Esophagus squamous epithelium (tissue), 5 donors: ENCODE data around the gene KIF26B. TPM values are rescaled to one million over a fixed set of nuclear protein-coding genes. Genes with fewer than 3 reads are reported as not detected.

Experiments
- DNase-seq: peaks from one replicate; lab custom pipeline; 2025; lab: John Stamatoyannopoulos, UW
- H3K27ac ChIP-seq, 4 donors: fragments of 200-600 bp; sonication (generic); one replicate each; pipeline ENCODE4 v1.5.1; 2016 to 2019; ENCODE audit warnings: mild to moderate bottlenecking in 1 of 4
- H3K27me3 ChIP-seq, 4 donors: fragments of 200-600 bp; sonication (generic); 1 replicate in 3 of 4; 2 replicates in 1 of 4; pipeline versions ENCODE4 v1.5.1 to v1.6.0; 2017 to 2021; ENCODE audit warnings: antibody characterized with exemption in 1 of 4
- H3K36me3 ChIP-seq, 3 donors: fragments of 200-600 bp; sonication (generic); one replicate each; pipeline ENCODE4 v1.5.1; 2016 to 2019
- H3K4me1 ChIP-seq, 3 donors: fragments of 200-600 bp; sonication (generic); one replicate each; pipeline ENCODE4 v1.5.1; 2017 to 2019
- H3K4me3 ChIP-seq, 4 donors: fragments of 200-600 bp; sonication (generic); 1 replicate in 3 of 4; 2 replicates in 1 of 4; pipeline ENCODE4 v1.5.1; 2016 to 2019; ENCODE audit warnings: mild to moderate bottlenecking in 2 of 4, moderate library complexity in 1 of 4
- H3K9me3 ChIP-seq, 3 donors: fragments of 200-600 bp; sonication (generic); one replicate each; pipeline ENCODE4 v1.5.1; 2016 to 2019
- POLR2A ChIP-seq, 4 donors: fragments of 450-650 bp; IDR thresholded peaks; one replicate each; pipeline ENCODE4 v1.6.1; 2017; ENCODE audit warnings: antibody characterized with exemption in 4 of 4, mild to moderate bottlenecking in 4 of 4, moderate library complexity in 3 of 4
- WGBS, 2 donors: methylation state at CpG; one replicate each; pipeline ENCODE4 v1.1.5; 2018; 5-methylcytosine and 5-hydroxymethylcytosine counted together
- intact Hi-C: fragments of 100-400 bp; cut with DNase I; formaldehyde crosslinking; loops from one replicate; pipeline ENCODE4 v1.15.0; 2022
- total RNA-seq, 4 donors: library from RNA; depleted of rRNA; stranded (reverse); fragments of >200 nt; gene quantifications; one replicate each; pipeline ENCODE4 v1.1.0, GENCODE V29; 2016
- TF ChIP-seq, protein P1 (sequence below), 6 experiments: fragments of 450-650 bp in 4 of 6; fragments of 200-600 bp in 2 of 6; sonication (generic) in 2 of 6; IDR thresholded peaks; one replicate each; pipeline ENCODE4 v1.5.1; 2016 to 2019; ENCODE audit warnings: antibody characterized with exemption in 6 of 6, mild to moderate bottlenecking in 4 of 6, moderate library complexity in 4 of 6
- donor health status: DM: yes; HTN: yes; CAD: no.

The KIF26B gene
- total RNA-seq, 4 donors from 2014 or later: 0.23 to 2.7 (median 1.0) TPM

DNA sequence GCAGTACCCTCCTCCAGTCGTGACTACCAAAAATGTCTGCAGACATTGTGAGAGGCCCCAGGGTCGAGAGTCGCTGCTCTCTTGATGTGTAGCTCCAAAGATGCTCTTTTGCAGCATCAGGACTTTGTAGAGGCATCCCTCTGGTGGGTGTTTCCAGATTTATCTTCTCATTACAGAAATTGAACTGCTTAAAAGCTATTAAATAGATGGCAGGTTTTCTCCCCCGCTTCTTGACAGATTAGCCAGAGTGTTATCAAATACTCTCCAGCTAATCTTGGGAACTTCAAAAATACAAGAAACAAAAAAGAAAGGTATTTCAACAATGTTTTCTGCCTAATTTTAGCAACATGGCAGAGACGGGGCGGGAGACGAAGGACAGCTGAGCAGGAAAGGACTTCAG is 265.2 kb downstream of the KIF26B start:
- Histone ChIP-seq H3K4me1 (no peaks in the 10 kb centered on the region), H3K9me3 (no peaks in the 10 kb centered on the region), H3K4me3 (no peak overlapping the region), H3K27me3 (peaks cover 0 to 9% (median 0%) of the 10 kb centered on the region in 4 donors), H3K27ac (no peak overlapping the region), H3K36me3 (no peaks in the 10 kb centered on the region)
- DNase-seq: no peak
- intact Hi-C loops: no loop called here
- no peak for TF ChIP-seq POLR2A (IDR thresholded peaks at IDR 0.05)
- TF ChIP-seq, protein P1, sequence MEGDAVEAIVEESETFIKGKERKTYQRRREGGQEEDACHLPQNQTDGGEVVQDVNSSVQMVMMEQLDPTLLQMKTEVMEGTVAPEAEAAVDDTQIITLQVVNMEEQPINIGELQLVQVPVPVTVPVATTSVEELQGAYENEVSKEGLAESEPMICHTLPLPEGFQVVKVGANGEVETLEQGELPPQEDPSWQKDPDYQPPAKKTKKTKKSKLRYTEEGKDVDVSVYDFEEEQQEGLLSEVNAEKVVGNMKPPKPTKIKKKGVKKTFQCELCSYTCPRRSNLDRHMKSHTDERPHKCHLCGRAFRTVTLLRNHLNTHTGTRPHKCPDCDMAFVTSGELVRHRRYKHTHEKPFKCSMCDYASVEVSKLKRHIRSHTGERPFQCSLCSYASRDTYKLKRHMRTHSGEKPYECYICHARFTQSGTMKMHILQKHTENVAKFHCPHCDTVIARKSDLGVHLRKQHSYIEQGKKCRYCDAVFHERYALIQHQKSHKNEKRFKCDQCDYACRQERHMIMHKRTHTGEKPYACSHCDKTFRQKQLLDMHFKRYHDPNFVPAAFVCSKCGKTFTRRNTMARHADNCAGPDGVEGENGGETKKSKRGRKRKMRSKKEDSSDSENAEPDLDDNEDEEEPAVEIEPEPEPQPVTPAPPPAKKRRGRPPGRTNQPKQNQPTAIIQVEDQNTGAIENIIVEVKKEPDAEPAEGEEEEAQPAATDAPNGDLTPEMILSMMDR (IDR thresholded peaks at IDR 0.05): no peak
- WGBS, 2 donors: 68 to 77% methylated on average over 7 of the region's 7 CpGs

DNA sequence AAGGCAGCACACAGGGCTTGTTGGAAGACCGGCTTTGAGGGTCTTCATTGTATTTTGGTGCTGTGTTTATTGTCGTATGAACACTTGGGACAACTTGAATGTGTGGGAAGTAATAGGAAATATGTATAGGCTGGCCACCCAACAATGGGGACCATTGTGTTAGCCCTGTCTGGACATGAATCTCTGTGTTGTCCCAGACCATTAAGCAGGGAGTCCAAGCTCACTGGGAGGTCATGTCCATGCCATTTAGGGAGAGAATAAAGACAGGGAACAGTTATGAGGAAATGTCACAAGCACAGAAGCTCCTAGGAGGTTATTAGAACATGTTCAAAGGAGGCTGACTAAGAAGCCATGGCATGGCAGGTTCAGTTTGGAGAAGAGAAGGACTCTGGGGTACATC is 266.1 kb downstream of the KIF26B start:
- WGBS, 2 donors: 90 to 94% methylated on average over 2 of the region's 2 CpGs

DNA sequence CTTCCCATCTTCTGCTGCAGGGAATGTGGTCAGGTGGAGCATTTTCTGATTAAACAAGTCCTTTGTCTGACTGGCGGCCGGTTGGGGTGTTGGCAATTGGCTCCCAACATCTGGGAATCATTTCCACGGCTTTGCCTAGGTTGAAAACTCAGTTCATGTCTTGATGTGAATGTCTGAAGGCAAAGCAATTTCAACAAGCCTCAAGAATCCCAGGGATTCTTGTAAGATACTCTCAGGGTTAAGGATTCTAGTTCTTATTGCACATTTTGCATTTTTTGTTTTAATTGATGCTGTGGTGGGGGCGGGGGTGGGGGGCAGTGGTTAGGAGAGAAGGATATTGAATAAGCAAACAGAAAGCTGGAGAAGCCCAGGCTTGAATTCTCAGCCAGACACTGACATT is 273.9 kb downstream of the KIF26B start:
- no peak for DNase-seq
- no peak overlapping the region for H3K4me3 ChIP-seq
- H3K27ac ChIP-seq: no peak overlapping the region
- H3K36me3 ChIP-seq: no peaks in the 10 kb centered on the region
- no peaks in the 10 kb centered on the region for H3K4me1 ChIP-seq
- no peaks in the 10 kb centered on the region for H3K27me3 ChIP-seq
- H3K9me3 ChIP-seq: no peaks in the 10 kb centered on the region
- intact Hi-C loops: no loop called here
- no peak for TF ChIP-seq POLR2A (IDR thresholded peaks at IDR 0.05)
- TF ChIP-seq, protein P1 (IDR thresholded peaks at IDR 0.05): no peak
- 38 to 62% methylated on average over 4 of the region's 4 CpGs for WGBS, 2 donors

More for the DNA sequence above, 266.1 kb downstream of the KIF26B start:
- no peak overlapping the region for H3K4me3 ChIP-seq
- no peak for DNase-seq
- H3K9me3 ChIP-seq: no peaks in the 10 kb centered on the region
- peaks cover 0 to 9% (median 0%) of the 10 kb centered on the region in 4 donors for H3K27me3 ChIP-seq
- H3K27ac ChIP-seq: no peak overlapping the region
- TF ChIP-seq, protein P1 (IDR thresholded peaks at IDR 0.05): no peak
- no peak for TF ChIP-seq POLR2A (IDR thresholded peaks at IDR 0.05)
- H3K4me1 ChIP-seq: no peaks in the 10 kb centered on the region
- H3K36me3 ChIP-seq: no peaks in the 10 kb centered on the region
- intact Hi-C loops: no loop called here

DNA sequence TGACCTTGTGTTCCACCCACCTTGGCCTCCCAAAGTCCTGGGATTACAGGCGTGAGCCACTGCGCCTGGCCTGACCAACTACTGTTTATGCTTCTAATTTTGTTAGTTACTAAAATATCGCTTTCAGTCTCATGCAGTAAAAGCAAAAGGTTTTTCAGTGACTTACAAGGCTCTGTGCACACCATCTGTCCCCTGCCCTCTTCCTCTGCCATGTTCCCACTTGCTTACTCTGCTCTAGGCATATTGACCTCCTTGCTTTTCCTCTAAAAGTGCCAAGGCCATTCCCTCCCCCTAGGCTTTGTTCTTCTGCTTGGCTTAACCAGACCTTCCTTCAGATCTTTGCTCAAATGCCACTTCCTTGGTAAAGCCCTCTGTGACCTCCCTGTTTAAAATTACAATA is 276.9 kb downstream of the KIF26B start:
- TF ChIP-seq, protein P1 (IDR thresholded peaks at IDR 0.05): no peak
- intact Hi-C loops: no loop called here
- H3K4me1 ChIP-seq: no peaks in the 10 kb centered on the region
- 84 to 89% methylated on average over 3 of the region's 3 CpGs for WGBS, 2 donors
- DNase-seq: no peak
- no peak overlapping the region for H3K4me3 ChIP-seq
- no peaks in the 10 kb centered on the region for H3K27me3 ChIP-seq
- H3K9me3 ChIP-seq: no peaks in the 10 kb centered on the region
- no peaks in the 10 kb centered on the region for H3K36me3 ChIP-seq
- H3K27ac ChIP-seq: no peak overlapping the region

DNA sequence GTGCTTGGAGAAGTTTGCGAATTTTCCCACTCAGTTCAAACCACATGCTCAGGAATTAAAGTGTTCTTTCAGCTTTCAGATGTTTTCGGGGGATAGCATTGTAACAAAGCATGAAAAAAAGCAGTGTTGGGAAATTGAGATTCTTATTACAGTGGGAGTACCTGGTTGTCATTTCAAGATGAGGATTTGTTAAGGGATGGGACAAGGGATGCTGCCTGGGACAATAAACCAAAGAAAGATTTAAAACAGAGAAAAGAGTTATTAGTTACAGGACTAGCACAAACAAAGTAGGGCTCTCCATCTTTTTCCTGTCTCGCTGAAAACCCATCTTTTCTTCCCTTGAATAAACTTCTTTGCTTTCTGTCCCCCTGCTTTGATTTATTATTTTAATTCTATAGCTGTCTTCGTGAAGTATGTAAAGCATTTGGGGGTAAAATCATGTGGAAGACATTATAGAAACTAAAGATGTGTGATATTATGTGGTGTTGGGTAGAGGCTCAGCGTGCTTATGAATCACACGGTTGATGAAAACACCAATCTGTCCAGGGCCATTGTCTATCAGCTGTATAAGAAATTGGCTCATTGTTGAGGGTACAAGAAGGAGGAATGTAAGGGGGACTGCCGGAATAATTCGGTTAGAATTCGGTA is 277.6 kb downstream of the KIF26B start:
- no peaks in the 10 kb centered on the region for H3K9me3 ChIP-seq
- H3K4me1 ChIP-seq: no peaks in the 10 kb centered on the region
- no peak overlapping the region for H3K27ac ChIP-seq
- no peak for TF ChIP-seq POLR2A (IDR thresholded peaks at IDR 0.05)
- TF ChIP-seq, protein P1 (IDR thresholded peaks at IDR 0.05): no peak
- H3K4me3 ChIP-seq: no peak overlapping the region
- intact Hi-C loops: no loop called here
- H3K27me3 ChIP-seq: no peaks in the 10 kb centered on the region
- WGBS, 2 donors: 80 to 82% methylated on average over 8 to 9 of the region's 9 CpGs
- DNase-seq: no peak
- H3K36me3 ChIP-seq: no peaks in the 10 kb centered on the region
